EL (cell line): ENCODE results near the gene DHX9.
"Not testable (repeated sequence)": the region's sequence is repeated elsewhere in the genome, so short reads cannot be mapped to it uniquely, and the experiment has no call there.

Experiments used
- DNase-seq: peaks from one replicate; pipeline ENCODE4 v3.0.0-alpha.2; 2016

DHX9 gene

DNA sequence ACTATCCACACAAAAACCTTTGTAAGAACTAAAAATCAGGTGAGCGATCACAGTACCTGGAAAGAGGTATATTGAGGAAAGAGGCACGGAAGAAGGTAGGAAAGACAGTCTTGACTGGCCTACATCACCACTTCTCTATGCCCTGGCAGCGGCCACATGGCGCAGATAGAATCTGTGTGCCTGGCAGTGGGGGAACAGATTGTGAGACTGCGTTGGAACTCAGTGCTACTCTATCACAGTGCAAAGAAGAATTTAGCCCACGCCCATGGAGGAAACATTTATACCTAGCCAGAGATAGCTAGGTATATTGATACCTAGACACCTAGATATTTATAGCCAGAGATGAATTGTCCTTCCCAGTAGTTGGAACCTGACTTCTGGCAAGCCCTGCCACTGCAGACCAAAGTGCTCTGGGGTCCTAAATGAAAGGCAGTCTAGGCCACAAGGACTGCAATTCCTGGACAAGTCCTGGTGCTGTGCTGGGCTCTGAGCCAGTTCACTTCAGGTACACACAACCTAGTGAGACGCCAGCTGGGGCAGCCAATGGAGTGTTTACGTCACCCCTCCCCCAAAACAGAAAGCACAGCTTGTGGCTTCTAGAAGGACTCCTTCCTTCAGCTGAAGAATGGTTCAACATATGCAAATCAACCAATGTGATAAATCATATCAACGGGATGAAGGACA lies 51.9 kb downstream of the DHX9 start:
- DNase-seq: no peak

DNA sequence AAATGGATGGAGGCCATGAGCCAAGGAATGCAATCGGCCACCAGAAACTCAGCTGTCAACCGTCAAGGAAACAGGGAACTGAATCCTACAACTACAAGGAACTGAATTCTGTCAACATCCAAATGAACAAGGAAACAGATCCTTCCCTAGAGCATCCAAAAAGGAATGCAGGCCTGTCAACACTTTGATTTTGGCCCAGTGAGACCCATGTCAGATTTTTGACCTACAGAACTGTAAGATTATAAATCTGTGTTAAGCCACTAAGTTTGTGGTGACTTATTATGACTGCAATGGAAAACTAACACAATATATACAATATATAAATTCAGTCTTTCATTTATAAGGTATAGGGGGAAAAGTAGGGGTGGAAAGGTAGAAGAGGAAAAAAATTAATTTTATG lies 58.5 kb downstream of the DHX9 start:
- no peak for DNase-seq

DNA sequence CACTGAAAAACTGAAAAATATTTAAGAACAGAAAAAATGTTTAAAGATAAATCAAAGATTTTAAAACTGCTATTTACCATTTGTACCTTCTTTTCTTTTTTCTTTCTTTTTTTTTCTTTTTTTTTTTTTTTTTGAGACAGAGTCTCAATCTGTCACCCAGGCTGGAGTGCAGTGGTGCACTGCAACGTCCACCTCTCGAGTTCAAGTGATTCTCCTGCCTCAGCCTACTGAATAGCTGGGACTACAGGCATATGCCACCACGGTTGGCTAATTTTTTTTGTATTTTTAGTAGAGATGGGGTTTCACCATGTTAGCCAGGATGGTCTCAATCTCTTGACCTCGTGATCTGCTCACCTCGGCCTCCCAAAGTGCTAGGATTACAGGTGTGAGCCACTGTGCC lies 62.8 kb downstream of the DHX9 start:
- DNase-seq: not testable (repeated sequence)

DNA sequence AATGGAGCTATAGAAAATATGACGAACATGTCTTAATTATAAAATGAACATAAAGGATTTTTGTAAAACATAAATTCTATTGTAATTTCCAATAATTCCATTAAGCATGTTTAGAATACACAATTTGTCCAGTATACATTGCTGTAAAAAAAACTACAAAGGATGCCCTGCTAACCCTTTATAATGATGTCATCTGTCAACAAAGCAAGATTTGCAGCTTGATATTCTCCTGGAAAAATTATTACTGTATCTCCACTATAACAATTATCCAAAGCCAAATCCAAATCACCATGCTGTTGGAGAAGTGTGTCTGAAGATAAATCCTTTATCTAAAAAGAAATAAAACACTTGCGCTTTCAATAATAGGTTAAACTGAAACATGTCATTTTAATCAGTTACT lies 66.2 kb downstream of the DHX9 start:
- no peak for DNase-seq

DNA sequence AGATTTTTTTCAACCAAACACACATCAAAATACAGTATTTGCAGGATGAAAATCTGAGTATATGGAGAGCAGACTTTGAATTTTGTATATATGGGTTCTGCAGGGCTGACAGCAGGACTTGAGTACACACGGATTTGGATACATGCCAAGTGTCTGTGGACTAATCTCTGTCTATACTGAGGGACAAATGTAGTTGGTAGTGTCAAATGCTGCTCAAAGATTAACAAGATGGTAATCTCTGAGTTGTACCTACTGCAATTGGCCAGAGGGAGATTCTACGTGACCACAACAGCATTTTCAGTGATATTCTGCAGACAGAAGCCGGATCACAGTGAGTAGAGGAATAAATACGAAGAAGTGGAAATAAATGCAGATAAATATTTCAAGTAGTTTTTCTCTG lies 70.4 kb downstream of the DHX9 start:
- DNase-seq: no peak

DNA sequence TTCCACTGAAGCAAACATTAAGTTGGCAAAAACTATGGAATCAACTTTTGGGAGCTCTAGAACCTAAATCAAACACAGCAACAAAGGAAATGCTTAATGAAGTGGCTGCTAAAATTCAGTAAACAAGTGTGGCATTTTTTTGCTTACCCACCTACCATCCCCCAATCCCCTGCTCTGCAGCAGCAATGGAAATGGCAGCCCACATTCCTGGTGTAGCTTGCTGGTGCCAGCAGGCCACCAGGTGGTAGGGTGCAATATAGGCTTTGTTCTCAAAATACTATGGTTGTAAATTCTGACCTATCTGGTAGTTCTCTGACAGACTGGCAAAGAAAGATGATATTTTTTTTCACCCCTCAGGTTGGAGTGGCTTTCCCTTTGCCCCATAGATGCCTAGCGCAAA lies 71.0 kb downstream of the DHX9 start:
- no peak for DNase-seq

DNA sequence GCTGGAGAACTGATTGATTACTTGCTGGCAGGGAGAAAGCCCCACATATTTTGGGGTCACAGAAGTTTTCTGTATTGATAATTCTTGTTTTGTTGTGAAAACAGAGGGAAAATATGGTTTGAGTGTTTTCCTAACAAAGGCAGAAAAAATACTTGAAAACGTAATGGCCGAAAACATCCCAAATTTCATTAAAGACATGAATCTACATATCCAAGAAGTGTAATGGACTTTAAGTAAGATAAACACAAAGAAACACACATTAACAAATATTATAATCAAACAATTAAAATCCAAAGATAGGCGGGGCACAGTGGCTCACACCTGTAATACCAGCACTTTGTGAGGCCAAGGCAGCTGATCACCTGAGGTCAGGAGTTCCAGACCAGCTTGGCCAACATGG lies 74.3 kb downstream of the DHX9 start:
- no peak for DNase-seq

DNA sequence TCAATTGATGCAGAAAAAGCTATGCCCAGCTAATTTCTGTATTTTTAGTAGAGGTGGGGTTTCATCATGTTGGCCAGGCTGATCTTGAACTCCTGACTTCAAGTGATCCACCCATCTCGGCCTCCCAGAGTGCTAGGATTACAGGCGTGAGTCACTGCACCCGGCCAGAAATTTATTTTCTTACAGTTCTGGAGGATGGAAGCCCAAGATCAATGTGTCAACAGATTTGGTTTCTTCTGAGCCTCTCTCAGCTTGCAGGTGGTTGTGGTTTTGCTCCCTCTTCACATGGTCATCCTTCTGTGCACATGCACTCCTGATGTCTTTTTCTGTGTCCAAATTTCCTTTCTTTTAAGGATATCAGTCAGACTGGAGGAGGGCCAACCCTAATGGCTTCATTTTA lies 78.2 kb downstream of the DHX9 start:
- no peak for DNase-seq

DNA sequence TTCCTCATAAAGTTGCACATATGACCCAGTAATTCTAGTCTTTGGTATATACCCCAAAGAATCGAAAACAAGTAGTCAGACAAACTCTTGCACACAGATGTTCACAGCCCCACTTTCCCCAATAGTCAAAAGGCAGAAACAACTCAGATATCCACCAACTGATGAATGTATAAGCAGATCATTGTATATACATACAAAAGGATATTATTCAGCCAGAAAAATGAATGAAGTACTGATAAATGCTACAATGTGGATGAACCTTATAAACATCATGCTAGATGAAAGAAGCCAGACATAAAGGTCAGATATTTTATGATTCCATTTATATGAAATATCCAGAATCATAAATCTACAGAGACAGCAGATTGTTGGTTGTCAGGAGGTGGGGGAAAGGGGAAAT lies 86.5 kb downstream of the DHX9 start:
- DNase-seq: no peak

DNA sequence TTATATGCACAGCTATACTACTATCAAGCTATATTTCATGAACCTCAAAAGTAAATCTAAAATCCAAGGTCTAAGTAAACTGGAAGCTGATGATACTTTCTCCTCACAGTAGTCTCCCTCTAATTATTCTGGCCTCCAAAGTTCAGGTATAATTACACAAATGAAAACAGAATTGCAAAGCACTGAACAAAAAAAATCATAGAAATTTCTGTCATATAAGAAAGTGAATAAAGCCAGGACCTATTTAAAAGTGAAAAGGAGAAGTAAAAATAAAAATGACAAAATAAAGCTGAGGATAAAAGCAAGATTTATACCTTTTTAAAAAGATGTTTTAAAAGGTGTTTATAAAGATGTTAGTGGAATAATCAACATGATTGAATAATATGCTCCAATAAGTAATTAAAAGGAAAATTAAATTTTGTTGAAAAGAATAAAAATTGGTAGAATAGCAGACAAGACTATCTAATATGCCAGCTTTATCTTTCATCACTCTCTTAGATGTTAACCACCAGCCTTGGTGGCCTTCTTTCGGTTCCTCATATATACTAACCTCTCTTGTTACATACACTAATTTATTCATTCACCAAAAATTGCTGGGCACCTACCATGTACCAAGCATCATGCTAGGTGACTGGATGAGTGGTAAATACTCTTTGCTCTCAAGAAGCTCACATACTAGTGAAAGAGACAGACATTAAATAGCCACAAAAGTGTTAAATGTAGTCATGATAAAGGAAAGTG lies 88.7 kb downstream of the DHX9 start:
- DNase-seq: no peak

DNA sequence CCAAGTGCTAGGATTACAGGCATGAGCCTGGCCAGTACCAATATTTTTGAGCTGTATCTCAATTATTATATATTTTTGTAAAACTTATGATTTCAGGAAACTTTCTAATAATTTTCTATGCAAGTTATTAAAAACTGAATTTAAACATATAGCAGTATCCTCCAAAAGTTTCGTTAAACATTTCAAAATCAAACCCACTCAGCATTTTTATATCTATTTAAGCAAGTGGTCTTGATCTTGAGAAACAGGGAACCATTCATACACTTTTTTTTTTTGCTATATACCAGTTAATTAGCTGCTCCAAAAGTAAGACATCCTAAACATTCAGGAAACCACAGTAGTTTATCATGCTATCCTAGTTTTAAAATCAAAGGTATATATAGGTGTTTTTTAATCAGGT lies 91.8 kb downstream of the DHX9 start:
- DNase-seq: no peak

DNA sequence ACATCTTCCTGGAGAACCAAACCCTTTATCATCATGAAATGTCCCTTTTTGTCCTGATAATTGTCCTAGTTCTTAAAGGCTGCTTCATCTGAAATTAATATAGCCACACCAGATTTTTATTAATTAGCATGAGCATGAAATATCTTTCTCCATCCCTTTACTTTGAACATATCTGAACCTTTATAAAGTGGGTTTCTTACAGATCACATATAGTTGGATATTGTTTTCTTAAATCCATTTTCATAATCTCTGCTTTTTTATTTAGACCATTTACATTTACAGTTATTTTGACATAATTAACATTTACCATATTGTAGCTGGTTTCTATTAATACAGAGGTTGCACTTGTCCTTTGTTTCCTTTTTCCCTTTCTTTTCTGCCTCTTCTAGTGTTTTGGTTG lies 96.6 kb downstream of the DHX9 start:
- DNase-seq: no peak
